T-helper 17 cell (primary cell): ENCODE data around the gene TNFRSF11A. TPM values are rescaled to one million over a fixed set of nuclear protein-coding genes. Genes with fewer than 3 reads are reported as not detected.

Source experiments
- ATAC-seq: fragments of 150-1000 bp; cut with Tn5 transposase; 2 replicates; pipeline ENCODE4 v1.10.0; 2021; ENCODE audit warnings: mild to moderate bottlenecking, moderate library complexity
- DNase-seq, 3 donors: peaks; one replicate each; pipeline versions ENCODE4 v3.0.0 to v3.0.0-alpha.2; 2020 to 2021
- H3K9me3 ChIP-seq: one replicate; pipeline ENCODE4 v1.7.0; 2013; ENCODE audit warnings: low read length, mild to moderate bottlenecking; ENCODE audit not compliant: control insufficient read depth, poor library complexity, severe bottlenecking
- H3K27ac Mint-ChIP-seq: one replicate; pipeline ENCODE4 v1.8.0; 2022; ENCODE audit warnings: mild to moderate bottlenecking, moderate library complexity, mixed read lengths
- H3K27me3 Mint-ChIP-seq: one replicate; pipeline ENCODE4 v1.8.0; 2022; ENCODE audit warnings: mixed read lengths
- H3K36me3 Mint-ChIP-seq: one replicate; pipeline ENCODE4 v1.8.0; 2022; ENCODE audit warnings: low read depth, mixed read lengths
- H3K4me1 Mint-ChIP-seq: one replicate; pipeline ENCODE4 v1.8.0; 2022; ENCODE audit warnings: mild to moderate bottlenecking, mixed read lengths
- H3K4me3 Mint-ChIP-seq: one replicate; pipeline ENCODE4 v1.8.0; 2022; ENCODE audit warnings: mild to moderate bottlenecking, moderate library complexity, mixed read lengths
- total RNA-seq, 4 donors: library from RNA in 2 of 4; stranded (reverse) in 2 of 4; gene quantifications; one replicate each; pipeline ENCODE4 v1.2.3 and lab custom pipeline; 2022 to 2026

TNFRSF11A gene
- total RNA-seq, 2 donors from 2014 or later = 1.2 to 3.1 TPM

- no peak for DNase-seq
- no peaks in the 10 kb centered on the region for H3K9me3 ChIP-seq
- no peak for ATAC-seq
- Mint-ChIP-seq H3K4me1 (no peaks in the 10 kb centered on the region), H3K36me3 (no peaks in the 10 kb centered on the region), H3K4me3 (no peak overlapping the region), H3K27ac (no peak overlapping the region), H3K27me3 (peaks cover 17% of the 10 kb centered on the region)
Observed at GRCh38 chr18:62386601-62387000, 61.5 kb downstream of the TNFRSF11A start.

GRCh38 chr18:62387257-62387656 is 62.1 kb downstream of the TNFRSF11A start:
- DNase-seq (no peak), ATAC-seq (no peak)
- H3K9me3 ChIP-seq = no peaks in the 10 kb centered on the region
- no peaks in the 10 kb centered on the region for H3K36me3 Mint-ChIP-seq
- H3K27me3 Mint-ChIP-seq = peaks cover 17% of the 10 kb centered on the region
- no peak overlapping the region for H3K4me3 Mint-ChIP-seq
- H3K4me1 Mint-ChIP-seq = no peaks in the 10 kb centered on the region
- no peak overlapping the region for H3K27ac Mint-ChIP-seq

- no peak for ATAC-seq
- Mint-ChIP-seq H3K36me3 (no peaks in the 10 kb centered on the region), H3K27me3 (peaks cover 31% of the 10 kb centered on the region), H3K4me1 (no peaks in the 10 kb centered on the region), H3K4me3 (no peak overlapping the region), H3K27ac (no peak overlapping the region)
- no peaks in the 10 kb centered on the region for H3K9me3 ChIP-seq
- DNase-seq = no peak
Observed at GRCh38 chr18:62388855-62389760, 64.0 kb downstream of the TNFRSF11A start.

- no peaks in the 10 kb centered on the region for H3K36me3 Mint-ChIP-seq
- H3K4me1 Mint-ChIP-seq = no peaks in the 10 kb centered on the region
- no peak for ATAC-seq
Observed at GRCh38 chr18:62389761-62390481, 64.8 kb downstream of the TNFRSF11A start.

GRCh38 chr18:62394006-62394763 is 69.1 kb downstream of the TNFRSF11A start:
- no peaks in the 10 kb centered on the region for H3K36me3 Mint-ChIP-seq
- H3K9me3 ChIP-seq = no peaks in the 10 kb centered on the region
- H3K4me3 Mint-ChIP-seq = no peak overlapping the region
- no peaks in the 10 kb centered on the region for H3K4me1 Mint-ChIP-seq
- DNase-seq (no peak), ATAC-seq (no peak)
- H3K27ac Mint-ChIP-seq = no peak overlapping the region
- H3K27me3 Mint-ChIP-seq = peaks cover 40% of the 10 kb centered on the region

More at GRCh38 chr18:62389761-62390481, 64.8 kb downstream of the TNFRSF11A start:
- H3K27ac Mint-ChIP-seq = no peak overlapping the region
- H3K27me3 Mint-ChIP-seq = peaks cover 31% of the 10 kb centered on the region
- no peak overlapping the region for H3K4me3 Mint-ChIP-seq
- no peaks in the 10 kb centered on the region for H3K9me3 ChIP-seq
- no peak for DNase-seq

GRCh38 chr18:62396381-62396780 is 71.3 kb downstream of the TNFRSF11A start:
- peaks cover 2% of the 10 kb centered on the region for H3K4me1 Mint-ChIP-seq
- no peaks in the 10 kb centered on the region for H3K9me3 ChIP-seq
- no peak overlapping the region for H3K27ac Mint-ChIP-seq
- DNase-seq = no peak
- no peak overlapping the region for H3K4me3 Mint-ChIP-seq
- no peak for ATAC-seq
- peaks cover 40% of the 10 kb centered on the region for H3K27me3 Mint-ChIP-seq
- no peaks in the 10 kb centered on the region for H3K36me3 Mint-ChIP-seq

- peaks cover 2% of the 10 kb centered on the region for H3K4me1 Mint-ChIP-seq
- ATAC-seq = no peak
Observed at GRCh38 chr18:62396967-62397366, 71.9 kb downstream of the TNFRSF11A start.

GRCh38 chr18:62398291-62398690 is 73.2 kb downstream of the TNFRSF11A start:
- no peak overlapping the region for H3K27ac Mint-ChIP-seq
- H3K4me1 Mint-ChIP-seq = peaks cover 2% of the 10 kb centered on the region
- ATAC-seq = no peak

More at GRCh38 chr18:62396967-62397366, 71.9 kb downstream of the TNFRSF11A start:
- H3K36me3 Mint-ChIP-seq = no peaks in the 10 kb centered on the region
- H3K27me3 Mint-ChIP-seq = peaks cover 40% of the 10 kb centered on the region
- H3K27ac Mint-ChIP-seq = no peak overlapping the region
- H3K9me3 ChIP-seq = no peaks in the 10 kb centered on the region
- H3K4me3 Mint-ChIP-seq = no peak overlapping the region
- DNase-seq = no peak

GRCh38 chr18:62399276-62399675 is 74.2 kb downstream of the TNFRSF11A start:
- no peak for DNase-seq
- Mint-ChIP-seq H3K27me3 (peaks cover 26% of the 10 kb centered on the region), H3K4me1 (peaks cover 2% of the 10 kb centered on the region), H3K36me3 (no peaks in the 10 kb centered on the region), H3K27ac (no peak overlapping the region), H3K4me3 (no peak overlapping the region)
- H3K9me3 ChIP-seq = no peaks in the 10 kb centered on the region
- ATAC-seq = no peak

More at GRCh38 chr18:62398291-62398690, 73.2 kb downstream of the TNFRSF11A start:
- no peak for DNase-seq
- H3K9me3 ChIP-seq = no peaks in the 10 kb centered on the region
- Mint-ChIP-seq H3K36me3 (no peaks in the 10 kb centered on the region), H3K27me3 (peaks cover 34% of the 10 kb centered on the region), H3K4me3 (no peak overlapping the region)

- H3K9me3 ChIP-seq = no peaks in the 10 kb centered on the region
- no peaks in the 10 kb centered on the region for H3K36me3 Mint-ChIP-seq
- H3K27ac Mint-ChIP-seq = no peak overlapping the region
- DNase-seq (no peak), ATAC-seq (no peak)
- peaks cover 26% of the 10 kb centered on the region for H3K27me3 Mint-ChIP-seq
- H3K4me1 Mint-ChIP-seq = peaks cover 2% of the 10 kb centered on the region
- no peak overlapping the region for H3K4me3 Mint-ChIP-seq
Observed at GRCh38 chr18:62399781-62400308, 74.7 kb downstream of the TNFRSF11A start.

- Mint-ChIP-seq H3K27me3 (peaks cover 25% of the 10 kb centered on the region), H3K4me1 (peaks cover 2% of the 10 kb centered on the region), H3K36me3 (no peaks in the 10 kb centered on the region), H3K27ac (no peak overlapping the region), H3K4me3 (no peak overlapping the region)
- no peak for DNase-seq
- no peak for ATAC-seq
- no peaks in the 10 kb centered on the region for H3K9me3 ChIP-seq
Observed at GRCh38 chr18:62400916-62401315, 75.8 kb downstream of the TNFRSF11A start.

- DNase-seq (no peak), ATAC-seq (no peak)
- no peak overlapping the region for H3K27ac Mint-ChIP-seq
- H3K4me1 Mint-ChIP-seq = peaks cover 2% of the 10 kb centered on the region
- H3K4me3 Mint-ChIP-seq = no peak overlapping the region
- H3K9me3 ChIP-seq = no peaks in the 10 kb centered on the region
- H3K36me3 Mint-ChIP-seq = no peaks in the 10 kb centered on the region
- peaks cover 26% of the 10 kb centered on the region for H3K27me3 Mint-ChIP-seq
Observed at GRCh38 chr18:62402342-62402948, 77.3 kb downstream of the TNFRSF11A start.
